Fibroblast of the aortic adventitia (primary cell): ENCODE data around the gene RGL4. TPM values are rescaled to one million over a fixed set of nuclear protein-coding genes. Genes with fewer than 3 reads are reported as not detected.
A peak's percentile ranks its signal among the peaks of the same experiment; 100 is the strongest.

ENCODE experiments used
- DNase-seq: peaks from one replicate; pipeline ENCODE4 v3.0.0-alpha.2; 2010; ENCODE audit warnings: low read depth
- H3K4me3 ChIP-seq: 2 replicates; pipeline ENCODE4 v1.5.1; 2011; ENCODE audit warnings: low read depth, mild to moderate bottlenecking, control low read depth, low read length, moderate library complexity
- CTCF ChIP-seq: IDR thresholded peaks from 2 replicates; pipeline ENCODE4 v1.5.1; 2011; ENCODE audit warnings: mild to moderate bottlenecking, low read length, control low read depth, inconsistent platforms; ENCODE audit not compliant: insufficient read depth
- total RNA-seq: library from RNA; depleted of rRNA; stranded (reverse); fragments of >200 nt; gene quantifications from 2 replicates; pipeline ENCODE4 v1.2.3, GENCODE V29; 2012; ENCODE audit warnings: low replicate concordance

The RGL4 gene
- total RNA-seq, 1 donor, result not detected

- no peak for DNase-seq
- TF ChIP-seq CTCF, result no peak
These were observed 24.1 kb downstream of the RGL4 start for GRCh38 chr22:23714596-23715578.

GRCh38 chr22:23715806-23716375 is 25.1 kb downstream of the RGL4 start:
- H3K4me3 ChIP-seq, result peak overlapping the region; percentile 87
- DNase-seq, result peak; percentile 2
- TF ChIP-seq CTCF, result no peak

More at GRCh38 chr22:23714596-23715578, 24.1 kb downstream of the RGL4 start:
- no peak overlapping the region for H3K4me3 ChIP-seq

- TF ChIP-seq CTCF, result no peak
- H3K4me3 ChIP-seq, result peak overlapping the region; percentile 87
- DNase-seq, result peak; percentile 85
These were observed 26.3 kb downstream of the RGL4 start for GRCh38 chr22:23716811-23717801.

- no peak overlapping the region for H3K4me3 ChIP-seq
- no peak for TF ChIP-seq CTCF
- no peak for DNase-seq
These were observed 27.8 kb downstream of the RGL4 start for GRCh38 chr22:23718371-23719165.

- TF ChIP-seq CTCF, result no peak
- DNase-seq, result no peak
- no peak overlapping the region for H3K4me3 ChIP-seq
These were observed 30.0 kb downstream of the RGL4 start for GRCh38 chr22:23720855-23721254.
